ENCODE data around the gene HDAC10.

GRCh38 chr22:50227579-50228215 is 23.4 kb downstream of the HDAC10 start:
- TF ChIP-seq, protein P1, sequence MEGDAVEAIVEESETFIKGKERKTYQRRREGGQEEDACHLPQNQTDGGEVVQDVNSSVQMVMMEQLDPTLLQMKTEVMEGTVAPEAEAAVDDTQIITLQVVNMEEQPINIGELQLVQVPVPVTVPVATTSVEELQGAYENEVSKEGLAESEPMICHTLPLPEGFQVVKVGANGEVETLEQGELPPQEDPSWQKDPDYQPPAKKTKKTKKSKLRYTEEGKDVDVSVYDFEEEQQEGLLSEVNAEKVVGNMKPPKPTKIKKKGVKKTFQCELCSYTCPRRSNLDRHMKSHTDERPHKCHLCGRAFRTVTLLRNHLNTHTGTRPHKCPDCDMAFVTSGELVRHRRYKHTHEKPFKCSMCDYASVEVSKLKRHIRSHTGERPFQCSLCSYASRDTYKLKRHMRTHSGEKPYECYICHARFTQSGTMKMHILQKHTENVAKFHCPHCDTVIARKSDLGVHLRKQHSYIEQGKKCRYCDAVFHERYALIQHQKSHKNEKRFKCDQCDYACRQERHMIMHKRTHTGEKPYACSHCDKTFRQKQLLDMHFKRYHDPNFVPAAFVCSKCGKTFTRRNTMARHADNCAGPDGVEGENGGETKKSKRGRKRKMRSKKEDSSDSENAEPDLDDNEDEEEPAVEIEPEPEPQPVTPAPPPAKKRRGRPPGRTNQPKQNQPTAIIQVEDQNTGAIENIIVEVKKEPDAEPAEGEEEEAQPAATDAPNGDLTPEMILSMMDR (IDR thresholded peaks at IDR 0.05; ENCODE audit: poor library complexity) = no peak
- TF ChIP-seq EZH2 (IDR thresholded peaks at IDR 0.05; ENCODE audit: borderline replicate concordance) = no peak
- TF ChIP-seq EZH2phosphoT487 (IDR thresholded peaks at IDR 0.05; ENCODE audit: low read depth, severe bottlenecking, unreplicated experiment) = no peak
